A549 (cell line): Measurements from ENCODE around the gene LARGE2. TPM values are rescaled to one million over a fixed set of nuclear protein-coding genes. Genes with fewer than 3 reads are reported as not detected.

Experiments used
- polyA plus RNA-seq, 4 experiments: library from polyadenylated mRNA; depleted of rRNA in 3 of 4; stranded (reverse); fragments of >200 nt; fragmentation: RNase III in 1 of 4; extraction: RNeasy Plus Mini Kit Qiagen cat#74134 plus additional on column Dnase treatment in 1 of 4; gene quantifications; 2 replicates in 3 of 4; 3 replicates in 1 of 4; pipeline ENCODE4 v1.2.3, GENCODE V29; 2011 to 2017

LARGE2 gene
- polyA plus RNA-seq, 2 of the 4 experiments (the other 2 are of a cell fraction): 0.97 to 2.3 TPM

Other genes with a start within 250 kb of the LARGE2 start
- 3.3 and 7.8 TPM in 2 replicates for gene SLC35C1, start 117.5 kb upstream of the LARGE2 start, polyA plus RNA-seq (2011; rRNA removed)
- gene SLC35C1, start 117.5 kb upstream of the LARGE2 start, polyA plus RNA-seq (2017; fragmentation: RNase III; extraction: RNeasy Plus Mini Kit Qiagen cat#74134 plus additional on column Dnase treatment): 13.0 to 14.5 TPM (median 14.0 TPM) in 3 replicates
- gene CRY2, start 75.2 kb upstream of the LARGE2 start, polyA plus RNA-seq (2011; rRNA removed): 4.1 and 4.9 TPM in 2 replicates
- 2.9 to 4.0 TPM (median 3.2 TPM) in 3 replicates for gene CRY2, start 75.2 kb upstream of the LARGE2 start, polyA plus RNA-seq (2017; fragmentation: RNase III; extraction: RNeasy Plus Mini Kit Qiagen cat#74134 plus additional on column Dnase treatment)
- 2.6 and 2.7 TPM in 2 replicates for gene MAPK8IP1, start 37.0 kb upstream of the LARGE2 start, polyA plus RNA-seq (2011; rRNA removed)
- 5.4 to 5.8 TPM (median 5.7 TPM) in 3 replicates for gene MAPK8IP1, start 37.0 kb upstream of the LARGE2 start, polyA plus RNA-seq (2017; fragmentation: RNase III; extraction: RNeasy Plus Mini Kit Qiagen cat#74134 plus additional on column Dnase treatment)
- gene FREY1, start 15.4 kb upstream of the LARGE2 start, polyA plus RNA-seq (2011; rRNA removed): 0.17 TPM in 1 of 2 replicates, not detected in the other
- 0.18 to 0.22 TPM (median 0.21 TPM) in 3 replicates for gene FREY1, start 15.4 kb upstream of the LARGE2 start, polyA plus RNA-seq (2017; fragmentation: RNase III; extraction: RNeasy Plus Mini Kit Qiagen cat#74134 plus additional on column Dnase treatment)
- gene PEX16, start 4.8 kb upstream of the LARGE2 start, polyA plus RNA-seq (2011; rRNA removed): 18.0 and 20.2 TPM in 2 replicates
- 16.2 to 18.2 TPM (median 17.8 TPM) in 3 replicates for gene PEX16, start 4.8 kb upstream of the LARGE2 start, polyA plus RNA-seq (2017; fragmentation: RNase III; extraction: RNeasy Plus Mini Kit Qiagen cat#74134 plus additional on column Dnase treatment)
- gene PHF21A, start 198.8 kb downstream of the LARGE2 start, polyA plus RNA-seq (2011; rRNA removed): 29.8 and 31.9 TPM in 2 replicates
- gene PHF21A, start 198.8 kb downstream of the LARGE2 start, polyA plus RNA-seq (2017; fragmentation: RNase III; extraction: RNeasy Plus Mini Kit Qiagen cat#74134 plus additional on column Dnase treatment): 16.4 to 21.0 TPM (median 20.0 TPM) in 3 replicates